Muscle of arm (tissue), 12 donors: ENCODE measurements around the gene C16orf96. TPM values are rescaled to one million over a fixed set of nuclear protein-coding genes. Genes with fewer than 3 reads are reported as not detected.

Experiments
- DNase-seq: peaks from one replicate; pipeline ENCODE4 v3.0.0-alpha.2; 2013
- polyA plus RNA-seq, 12 donors: library from polyadenylated mRNA; unstranded; fragments of 120-200 nt; gene quantifications; one replicate each; pipeline ENCODE4 v1.2.1, GENCODE V29; 2013; ENCODE audit not compliant: insufficient read length in 12 of 12

C16orf96 gene
- polyA plus RNA-seq, 12 donors = 0.32 to 1.1 (median 0.57) TPM; not detected in 2

DNA sequence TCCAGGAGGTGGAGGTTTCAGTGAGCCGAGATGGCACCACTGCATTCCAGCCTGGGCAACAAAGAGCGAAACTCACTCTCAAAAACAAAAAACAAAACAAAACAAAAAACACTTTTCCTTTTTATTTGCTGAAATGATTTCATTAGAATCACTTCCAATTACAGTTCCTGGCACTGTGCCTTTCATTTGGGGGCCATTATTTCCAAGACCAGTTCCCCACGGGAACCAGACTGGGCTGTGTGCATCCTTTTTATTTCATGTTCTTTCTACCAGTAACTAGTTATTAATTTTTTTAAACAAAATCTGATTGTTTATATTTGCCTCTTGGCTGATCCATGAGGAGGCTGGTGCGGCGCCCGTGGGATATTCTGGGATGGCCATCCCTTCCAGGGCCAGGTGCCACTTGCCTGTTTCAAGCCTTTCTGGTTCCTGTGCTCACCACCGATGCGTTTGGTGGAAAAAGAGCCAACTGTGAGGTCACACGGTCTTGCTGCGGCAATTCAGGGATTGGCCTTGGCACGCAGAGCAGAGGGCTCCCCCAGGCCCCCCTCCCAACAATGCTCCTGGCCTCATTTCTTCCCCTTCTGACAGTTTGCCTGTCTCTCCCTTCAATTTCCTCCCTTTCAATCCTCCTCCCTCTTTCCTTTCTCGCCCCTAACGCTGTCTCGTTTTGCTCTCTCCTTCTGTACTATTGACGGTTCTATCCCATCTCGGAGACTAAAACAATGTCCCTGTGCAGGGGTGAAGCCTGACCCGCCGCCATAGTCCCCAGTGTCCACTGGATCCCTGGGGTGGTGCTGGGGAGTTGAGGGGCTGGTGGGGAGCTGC, 45.1 kb downstream of the C16orf96 start:
- DNase-seq = peak; percentile 88

DNA sequence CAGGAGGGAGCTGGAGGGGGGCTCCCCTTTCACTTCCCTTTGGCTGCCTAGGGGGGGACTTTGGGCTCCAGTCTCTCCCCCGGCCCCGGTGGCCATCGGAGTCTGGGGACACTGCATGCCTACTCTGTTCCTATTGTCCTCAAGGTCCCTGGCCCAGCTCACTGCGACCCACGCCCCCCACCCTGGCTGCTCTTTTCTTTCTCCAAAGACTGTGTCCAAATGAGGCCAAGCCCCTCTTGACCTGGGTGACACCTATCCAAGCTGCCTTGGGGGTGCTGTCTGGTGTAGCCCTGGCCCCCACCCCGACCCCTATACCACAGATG, 45.7 kb downstream of the C16orf96 start:
- no peak for DNase-seq

DNA sequence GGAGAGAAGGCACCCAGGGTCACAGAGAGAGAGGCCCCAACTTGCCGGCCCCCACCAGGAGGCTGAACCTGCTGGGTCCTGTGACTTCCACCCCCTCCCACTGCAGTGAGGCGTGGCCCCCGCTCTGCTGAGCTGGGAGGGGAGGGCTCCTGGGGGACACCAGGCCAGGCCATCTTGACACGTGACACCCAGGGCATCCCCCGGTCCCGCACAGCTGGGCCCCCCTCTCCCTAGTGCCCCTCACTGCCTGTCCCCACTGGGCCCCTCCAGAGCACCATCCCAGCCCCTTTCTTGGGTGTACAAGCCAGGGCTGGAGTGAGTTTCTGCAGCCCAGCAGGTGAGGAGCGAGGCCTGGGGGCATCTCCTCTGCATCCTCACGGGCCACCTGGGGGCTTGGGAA, 46.2 kb downstream of the C16orf96 start:
- DNase-seq = no peak

DNA sequence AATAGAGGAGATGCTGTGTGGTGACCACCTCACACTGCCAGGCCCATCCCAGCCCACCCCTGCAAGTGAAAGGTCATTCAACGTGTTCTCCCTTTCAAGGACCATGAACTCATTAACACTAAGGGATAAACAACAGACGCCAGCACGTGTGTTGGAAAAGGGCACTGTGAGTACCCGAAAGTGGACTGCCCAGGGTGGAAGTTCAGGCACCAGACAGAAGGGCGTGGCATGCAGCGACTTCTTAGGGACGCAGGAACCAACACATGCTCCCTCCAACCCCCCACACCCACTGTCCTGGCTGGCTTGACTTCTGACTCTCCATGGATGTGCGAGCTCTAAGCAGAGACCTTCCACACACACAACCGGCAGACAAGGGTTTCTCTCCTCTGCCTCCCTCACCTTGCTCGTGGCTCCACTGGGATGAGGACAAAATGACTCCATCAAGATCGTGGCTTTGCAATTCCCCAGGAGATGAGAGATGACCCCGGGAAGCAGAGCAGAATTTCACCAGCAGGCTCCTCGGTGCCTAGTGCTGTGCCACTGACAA, 47.6 kb downstream of the C16orf96 start:
- no peak for DNase-seq

DNA sequence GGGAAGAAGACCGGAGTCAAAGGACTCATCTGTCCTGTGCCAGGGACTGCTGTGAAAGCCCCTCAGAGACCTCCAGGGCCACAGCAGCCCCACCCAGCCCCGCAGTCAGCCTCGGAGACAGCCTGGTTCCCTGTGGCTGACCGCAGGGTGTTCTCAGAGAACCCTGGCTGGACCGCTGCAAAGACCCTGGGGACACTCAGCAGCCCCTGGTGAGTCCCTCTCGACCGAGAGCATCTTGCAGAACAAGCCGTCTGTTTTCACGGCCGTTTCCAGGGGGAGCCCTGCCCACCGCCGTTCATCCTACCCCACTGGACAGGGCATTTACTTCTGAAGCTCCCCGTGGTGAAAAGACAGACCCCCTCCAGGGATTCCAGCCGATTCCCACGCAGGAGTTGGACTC, 48.3 kb downstream of the C16orf96 start:
- DNase-seq = no peak

DNA sequence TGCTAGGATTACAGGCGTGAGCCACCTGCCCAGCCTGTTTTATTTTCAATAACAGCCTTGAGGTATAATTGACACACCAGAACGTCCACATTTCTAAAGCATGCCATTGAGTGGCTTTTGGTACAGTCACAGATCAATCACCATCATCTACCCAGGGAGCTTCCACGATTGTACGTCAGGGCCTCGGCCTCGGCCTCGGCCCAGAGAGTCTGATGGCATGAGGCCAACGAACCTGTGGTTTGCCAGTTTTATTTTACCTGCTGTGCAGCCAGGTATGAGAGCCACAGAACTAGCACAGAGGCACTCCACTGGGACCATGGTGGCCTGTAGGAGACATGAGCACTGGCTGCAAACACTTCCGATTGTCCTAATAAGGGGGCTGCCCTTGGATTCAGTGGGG, 50.2 kb downstream of the C16orf96 start:
- no peak for DNase-seq

DNA sequence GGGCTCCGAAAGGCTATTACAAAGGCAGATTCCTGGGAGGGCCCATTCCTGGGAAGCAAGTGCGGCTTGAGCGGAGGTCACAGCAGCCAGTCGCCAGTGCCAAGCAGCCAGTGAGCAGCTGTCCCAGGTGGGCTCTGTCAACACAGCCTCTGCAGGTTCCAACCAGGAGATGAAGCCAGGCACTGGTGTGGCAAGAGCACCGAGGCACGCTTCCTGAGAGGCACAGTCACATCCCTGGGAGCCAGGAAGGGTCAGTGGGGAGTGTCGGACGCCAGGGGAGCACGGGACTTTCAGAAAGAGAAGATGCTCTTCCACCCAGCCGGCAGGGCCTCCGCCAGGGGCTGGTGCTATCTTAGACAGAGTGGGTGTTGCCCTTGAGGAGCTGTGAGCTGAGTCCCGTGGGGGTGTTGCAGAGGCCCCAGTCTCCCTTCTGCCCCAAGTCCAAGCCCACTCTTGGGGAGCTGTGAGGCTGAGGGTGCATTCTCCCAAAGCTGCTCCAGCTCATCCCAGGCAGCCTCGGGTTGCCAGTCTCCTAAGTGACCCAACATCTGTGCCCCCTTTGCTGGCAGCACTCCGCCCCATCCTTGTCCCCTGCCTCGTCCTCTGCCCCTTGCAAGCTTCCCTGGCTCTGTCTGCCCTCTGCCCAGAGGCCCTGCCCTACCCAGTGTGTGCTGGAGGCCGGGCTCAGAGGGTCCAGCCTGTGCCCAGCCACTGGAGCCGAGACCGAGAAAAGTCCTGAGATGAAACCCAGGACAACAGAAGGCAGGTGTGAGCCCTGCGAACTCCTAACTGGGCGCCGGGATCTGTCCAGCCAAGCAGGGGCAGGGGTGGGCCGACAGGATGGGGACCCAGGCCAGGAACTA, 51.9 kb downstream of the C16orf96 start:
- DNase-seq = no peak

DNA sequence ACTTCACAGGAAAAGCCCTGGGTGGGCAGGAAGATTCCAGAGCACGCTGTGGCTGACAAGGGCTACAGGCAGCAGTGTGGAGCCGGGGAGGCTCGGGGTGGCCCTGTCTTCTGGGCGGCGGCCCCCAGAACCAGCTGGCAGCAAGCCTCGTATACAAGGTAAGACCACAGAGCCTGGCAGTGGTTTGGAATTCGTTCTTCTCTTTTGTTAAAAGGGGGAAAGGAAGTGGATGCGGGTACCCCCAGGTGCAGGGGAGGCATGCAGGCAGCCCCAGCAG, 52.5 kb downstream of the C16orf96 start:
- no peak for DNase-seq

DNA sequence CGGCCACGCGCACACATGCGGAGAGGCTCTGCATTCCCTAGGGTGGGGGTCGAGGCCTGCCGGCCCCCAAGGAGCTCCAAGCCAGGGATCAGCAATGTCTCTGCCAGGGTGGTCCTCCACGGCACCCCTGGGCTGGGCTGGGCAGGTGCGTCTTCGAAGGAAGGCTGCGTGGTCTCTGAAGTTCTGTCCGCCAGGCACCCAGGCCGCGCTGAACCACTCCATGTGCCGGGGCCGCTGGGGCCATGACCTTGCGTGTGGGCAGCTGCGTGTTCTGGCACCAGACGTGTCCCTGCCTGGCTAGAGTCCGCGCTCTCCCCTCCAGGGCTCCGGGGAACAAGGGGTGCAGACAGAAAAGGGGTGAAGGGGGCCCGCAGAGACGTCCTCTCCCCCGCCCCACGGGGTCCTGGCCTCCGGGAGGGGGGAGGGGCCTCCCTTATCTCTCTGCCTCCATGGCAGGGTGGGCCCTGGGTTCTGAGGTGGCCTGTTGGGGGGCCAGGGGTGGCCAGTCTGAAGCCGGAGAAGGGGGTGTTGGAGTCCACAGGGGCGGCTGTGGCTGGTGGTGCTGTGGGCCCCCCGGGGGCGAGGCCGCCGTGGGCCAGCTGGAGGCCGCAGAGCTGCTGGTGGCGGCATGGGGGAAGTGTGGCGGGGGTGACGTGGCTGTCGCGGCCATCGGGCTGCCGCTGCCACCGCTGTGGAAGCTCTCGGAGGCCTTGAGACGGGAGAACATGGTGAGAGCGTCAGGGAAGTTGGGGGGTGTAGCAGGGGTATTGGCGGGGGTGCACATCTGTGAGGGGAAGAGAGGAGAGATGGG, 53.3 kb downstream of the C16orf96 start:
- no peak for DNase-seq

DNA sequence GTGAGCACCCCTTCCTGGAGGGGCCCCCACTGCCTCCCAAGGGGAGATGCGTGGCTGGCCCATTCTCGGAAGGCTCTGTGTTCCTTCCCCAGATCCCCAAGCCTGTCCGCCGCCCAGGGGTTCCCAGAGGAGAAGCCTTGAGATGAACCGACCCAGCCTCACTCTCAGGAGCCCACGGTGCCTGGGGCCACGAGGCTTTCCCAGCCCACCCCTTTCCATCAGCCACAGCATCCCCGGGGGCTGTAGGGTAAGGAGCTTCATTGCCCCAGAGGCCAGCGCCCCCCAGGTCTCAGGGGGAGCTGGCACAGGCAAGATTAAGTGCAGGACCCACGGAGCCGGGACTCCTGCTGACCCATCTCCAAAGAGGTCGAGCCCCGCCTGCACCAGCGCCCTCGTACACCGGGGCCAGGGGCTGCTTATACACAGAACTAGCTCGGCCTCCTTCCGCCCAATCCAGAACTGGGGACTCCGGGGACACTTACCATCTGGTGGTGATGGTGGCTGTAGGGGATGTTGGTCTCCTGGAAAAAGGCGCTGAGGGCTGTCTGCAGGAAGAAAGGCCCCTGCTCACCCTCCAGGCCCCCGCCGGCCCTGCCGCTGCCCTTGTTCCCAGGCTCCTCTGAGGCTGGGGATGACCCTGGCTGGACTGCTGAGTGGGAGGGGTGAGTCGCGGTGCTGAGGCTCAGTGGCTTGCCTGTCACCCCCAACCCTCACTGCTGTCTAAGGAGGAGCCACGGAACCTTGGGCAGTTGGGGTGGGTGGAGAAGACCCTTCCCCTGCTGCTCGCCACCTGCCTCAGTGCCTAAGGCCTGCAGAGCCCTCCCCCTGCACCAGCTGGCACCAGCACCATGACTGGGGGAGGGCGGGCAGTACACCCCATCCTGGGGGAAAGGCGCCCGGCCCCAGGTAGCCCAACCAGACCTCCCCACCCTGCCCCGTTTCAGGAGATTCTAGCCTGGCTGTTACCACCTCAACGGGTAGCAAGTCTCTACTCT, 54.2 kb downstream of the C16orf96 start:
- no peak for DNase-seq

DNA sequence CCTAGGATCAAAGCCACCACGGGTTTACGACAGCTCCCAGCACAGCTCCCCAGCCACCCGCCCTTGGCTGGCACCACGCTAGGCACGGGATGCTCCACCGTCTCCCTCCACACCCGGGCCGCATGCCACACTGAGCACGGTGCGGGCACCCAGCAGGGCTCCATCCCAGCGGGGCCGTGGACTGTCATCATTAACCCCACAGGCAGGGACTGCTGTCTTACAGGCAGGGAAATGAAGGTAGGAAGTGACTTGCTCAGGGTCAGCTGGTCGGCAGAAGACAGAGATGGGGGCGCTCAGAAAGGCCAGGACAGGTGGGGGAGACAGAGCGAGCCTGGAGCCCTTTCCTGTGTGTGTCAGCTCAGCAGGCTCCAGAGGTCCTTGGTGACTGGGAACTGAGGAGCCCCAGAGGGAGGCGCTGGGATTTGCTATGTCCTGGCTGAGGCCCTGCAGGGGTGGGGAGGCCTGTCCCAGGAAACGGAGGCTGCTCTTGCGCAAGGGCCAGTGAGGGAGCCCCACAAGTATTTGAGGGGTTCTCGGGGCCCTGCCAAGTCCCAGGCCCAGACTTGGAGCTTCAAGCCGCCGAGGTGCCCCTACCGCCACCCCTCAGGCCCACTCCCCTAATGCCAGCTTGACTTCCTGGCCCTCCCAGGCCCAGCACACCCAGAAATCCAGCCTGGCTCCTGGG, 55.3 kb downstream of the C16orf96 start:
- no peak for DNase-seq

DNA sequence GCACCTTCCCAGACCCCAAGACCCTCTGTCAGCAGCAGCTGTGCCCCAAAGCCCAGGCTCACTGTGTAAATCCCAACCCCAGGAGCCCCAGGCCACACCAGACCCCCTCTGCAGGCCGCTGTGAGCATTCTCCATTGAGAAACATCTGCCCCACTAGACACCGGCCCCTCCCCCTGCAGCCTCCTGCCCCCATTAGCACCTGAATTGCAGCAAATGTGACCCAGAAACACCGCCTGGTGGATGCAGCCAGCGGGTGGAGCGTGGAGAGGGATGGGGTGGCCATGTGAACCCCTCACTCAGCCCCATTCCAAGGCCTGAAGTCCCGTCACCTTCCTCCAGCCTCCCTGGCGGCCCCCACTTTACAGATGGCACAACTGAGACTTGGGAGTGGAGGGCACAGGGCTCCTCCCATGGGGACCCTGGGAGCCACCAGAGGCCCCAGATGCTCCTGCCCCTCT, 56.4 kb downstream of the C16orf96 start:
- no peak for DNase-seq

DNA sequence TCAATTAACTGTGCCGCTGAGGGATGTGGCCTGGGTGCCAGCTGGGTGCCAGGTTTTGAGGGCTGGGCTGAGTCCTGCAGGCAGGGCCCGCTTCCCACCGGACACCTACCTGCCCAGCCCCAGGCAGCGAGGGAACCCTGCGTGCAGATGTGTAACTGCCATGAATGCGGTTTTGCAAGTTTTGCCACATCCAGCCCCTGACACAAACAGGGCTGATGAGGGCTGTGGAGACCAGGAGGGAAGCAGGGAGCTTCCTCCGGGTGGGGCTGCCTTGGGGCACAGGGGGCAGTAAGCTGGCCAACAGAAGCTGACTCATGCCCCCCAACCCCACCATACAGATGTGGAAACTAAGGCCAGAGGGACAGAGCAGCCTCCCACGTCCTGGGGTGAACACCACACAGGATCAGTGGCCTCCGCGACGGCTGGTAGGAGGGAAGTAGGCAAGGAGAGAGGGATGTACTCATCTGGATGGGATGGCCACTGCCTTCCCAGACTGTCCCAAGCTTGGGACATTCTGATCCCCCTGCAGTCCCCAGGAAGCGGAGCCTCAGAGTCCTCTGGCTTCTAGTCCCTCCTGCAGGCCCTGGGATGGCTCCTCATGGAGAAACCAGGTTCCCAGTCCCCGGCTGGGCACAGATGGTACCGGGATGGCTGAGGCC, 57.0 kb downstream of the C16orf96 start:
- no peak for DNase-seq

DNA sequence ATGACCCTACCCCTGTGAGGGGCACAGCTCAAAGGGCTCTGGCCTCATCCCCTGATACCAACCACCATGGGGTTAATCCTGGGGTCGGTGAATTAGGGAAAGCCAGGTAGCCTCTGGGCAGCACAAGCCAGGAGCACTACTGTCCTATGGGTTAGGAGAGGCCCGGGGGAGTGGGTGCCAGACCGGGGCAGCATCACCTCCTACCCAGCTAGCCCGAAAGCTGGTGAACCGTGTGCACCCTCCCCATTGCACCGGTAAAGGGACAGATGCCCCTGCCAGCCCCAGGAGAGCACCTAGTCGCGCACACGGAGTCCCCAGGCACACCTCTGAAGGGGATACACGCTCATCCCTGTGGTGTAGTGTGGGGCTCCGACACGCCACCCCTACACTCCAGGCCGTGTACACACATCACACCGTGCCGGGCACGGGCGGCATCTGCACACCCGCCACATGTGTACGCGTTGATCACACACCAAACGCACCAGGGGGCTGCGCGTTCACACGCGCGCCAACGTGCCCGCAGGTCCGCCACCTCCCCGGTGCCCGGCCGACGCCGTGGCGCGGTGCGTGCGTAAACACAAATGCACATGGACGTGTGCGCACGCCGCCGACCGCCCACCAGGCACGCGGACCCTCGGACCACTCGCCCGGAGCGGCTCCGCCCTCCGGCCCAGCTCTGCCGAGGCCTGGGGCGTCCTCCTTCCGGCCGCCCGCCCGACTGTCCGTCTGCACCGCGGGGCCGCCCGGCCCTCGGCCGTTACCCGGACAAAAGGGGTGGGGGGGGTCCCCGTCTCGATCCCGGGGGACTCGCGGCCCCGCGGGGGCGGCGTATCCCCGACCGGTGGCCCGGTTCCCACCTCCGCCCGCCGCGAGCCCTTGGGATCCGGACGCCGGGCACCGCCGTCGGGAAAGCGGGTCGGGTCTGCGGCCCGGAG, 57.8 kb downstream of the C16orf96 start:
- peak; percentile 16 for DNase-seq

DNA sequence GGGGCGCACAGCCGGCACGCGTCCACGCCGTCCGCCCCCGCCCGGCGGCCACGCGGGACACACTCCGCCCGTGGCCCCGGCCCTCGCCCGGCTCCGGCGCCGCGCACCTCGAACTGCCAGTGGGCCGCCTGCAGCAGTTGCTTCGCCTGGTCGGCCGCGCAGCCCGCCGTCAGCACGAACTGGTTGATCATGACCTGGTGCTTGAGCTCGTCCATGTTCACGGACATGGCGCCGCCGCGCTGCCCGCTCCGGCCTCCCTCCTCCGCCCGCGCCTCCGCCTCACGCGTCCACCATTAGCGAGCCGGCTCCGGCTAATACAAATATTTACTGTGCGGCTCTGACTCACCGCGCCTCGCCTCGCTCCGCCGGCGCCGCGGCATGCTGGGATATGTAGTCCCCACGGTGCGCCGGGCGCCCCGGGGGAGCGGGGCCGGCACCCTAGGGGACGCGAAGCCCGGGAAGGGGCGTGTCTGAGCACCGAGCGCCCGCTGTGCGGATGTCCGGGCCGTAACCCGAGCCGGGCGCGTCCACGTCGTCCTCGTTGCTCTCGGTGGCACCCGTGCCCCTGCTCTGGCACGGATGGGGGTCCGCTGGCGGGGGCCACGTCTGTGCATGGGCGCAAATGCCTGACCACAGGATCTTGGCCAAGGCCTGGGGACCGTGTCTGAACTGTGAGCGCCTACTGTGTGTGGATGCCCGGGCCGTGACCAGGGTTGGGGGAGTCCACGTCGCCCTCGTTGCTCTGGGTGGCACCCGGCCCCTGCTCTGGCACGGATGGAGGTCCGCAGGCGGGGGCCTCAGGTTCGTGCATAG, 58.6 kb downstream of the C16orf96 start, which contains the start of gene UBALD1:
TSS of gene UBALD1 (minus strand) at position 318 of the 813 bp plus-strand sequence. CDS start at position 227, 91 bp downstream.
- DNase-seq = peak; percentile 75

DNA sequence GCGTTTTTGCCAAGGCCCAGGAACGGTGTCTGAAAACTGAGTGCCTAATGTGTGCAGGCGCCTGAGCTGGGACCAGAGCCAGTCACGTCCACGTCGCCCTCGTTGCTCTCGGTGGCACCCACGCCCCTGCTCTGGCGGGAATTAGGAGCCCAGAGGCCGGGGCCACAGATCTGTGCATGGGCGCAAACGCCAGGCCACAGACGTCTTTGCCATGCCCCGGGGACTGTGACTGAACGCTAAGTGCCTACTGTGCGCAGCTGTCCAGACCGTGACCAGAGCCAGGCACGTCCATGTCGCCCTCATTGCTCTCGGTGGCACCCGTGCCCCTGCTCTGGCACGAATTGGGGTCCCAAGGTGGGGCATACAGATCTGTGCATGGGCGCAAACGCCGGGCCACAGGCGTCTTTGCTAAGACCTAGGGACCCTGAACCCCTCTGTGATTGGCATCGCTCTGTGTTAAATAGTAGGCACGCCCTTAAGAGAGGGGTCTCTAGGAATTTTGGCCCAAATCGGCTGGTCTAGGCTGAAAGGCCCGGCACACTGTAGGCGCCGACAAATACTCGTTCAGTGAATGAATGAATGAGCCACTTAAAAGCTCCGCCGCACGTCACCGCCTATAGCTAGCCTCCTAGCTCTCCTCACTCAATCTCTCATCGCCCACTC, 59.4 kb downstream of the C16orf96 start:
- DNase-seq = peak; percentile 21
